Posterior cingulate gyrus (tissue), 11 donors: ENCODE measurements around the gene PDIA6.
"Not testable (repeated sequence)": the region's sequence is repeated elsewhere in the genome, so short reads cannot be mapped to it uniquely, and the experiment has no call there.

Experiments
- DNase-seq, 10 donors: peaks; one replicate each; pipeline versions ENCODE4 v3.0.0 to v3.0.0-alpha.2; 2020 to 2021; ENCODE audit warnings: mixed read lengths in 3 of 10
- intact Hi-C: fragments of 100-400 bp; cut with DNase I; formaldehyde crosslinking; loops from one replicate; pipeline ENCODE4 v1.15.1; 2023

The PDIA6 gene

GRCh38 chr2:10786240-10786982 is 26.2 kb downstream of the PDIA6 start:
- no peak for DNase-seq
- intact Hi-C loops = no loop called here

DNA sequence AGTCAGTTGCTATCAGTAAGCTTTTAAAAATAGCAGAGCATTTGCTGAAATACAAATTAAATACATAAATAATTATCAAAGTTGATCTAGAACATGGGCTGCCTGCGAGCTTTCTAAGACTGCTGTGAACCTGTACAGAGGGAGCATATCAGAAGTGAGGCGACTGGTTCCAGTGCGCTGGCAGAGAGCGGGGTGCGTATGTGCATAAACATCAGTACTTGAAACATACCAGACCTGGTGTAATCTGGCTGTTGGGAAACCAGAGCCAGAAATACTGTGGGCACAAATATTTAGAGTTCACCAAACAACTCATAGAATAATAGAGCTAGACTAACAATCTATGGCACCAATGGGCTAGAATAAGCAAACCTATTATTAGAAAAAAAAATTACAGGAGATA is 27.3 kb downstream of the PDIA6 start:
- no peak for DNase-seq
- intact Hi-C loops = no loop called here

GRCh38 chr2:10784719-10785118 is 27.9 kb downstream of the PDIA6 start:
- intact Hi-C loops = no loop called here

GRCh38 chr2:10783421-10783820 is 29.2 kb downstream of the PDIA6 start:
- DNase-seq = no peak
- intact Hi-C loops = no loop called here

More at GRCh38 chr2:10784719-10785118, 27.9 kb downstream of the PDIA6 start:
- peak in 1 of 10 donors; percentile 51 for DNase-seq

DNA sequence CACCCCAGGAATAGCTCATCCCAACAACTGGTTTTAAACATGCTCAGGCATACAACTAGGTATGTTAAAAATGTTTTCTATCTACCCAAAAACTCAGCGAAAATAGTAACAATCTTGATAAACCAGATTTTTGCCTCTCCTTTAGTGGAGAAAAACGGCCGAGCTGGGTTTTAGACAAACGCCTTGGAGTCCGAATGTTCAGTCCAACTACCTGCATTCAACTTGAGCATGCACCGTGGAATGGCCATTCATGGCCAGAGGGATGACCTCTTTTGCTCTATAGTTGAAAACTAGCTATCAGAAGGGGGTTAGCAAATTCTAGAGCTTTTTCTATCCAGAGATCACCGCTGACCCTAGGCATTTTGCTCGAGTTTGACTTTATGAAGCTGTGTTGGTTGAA is 30.8 kb downstream of the PDIA6 start:
- intact Hi-C loops = no loop called here
- DNase-seq = no peak

DNA sequence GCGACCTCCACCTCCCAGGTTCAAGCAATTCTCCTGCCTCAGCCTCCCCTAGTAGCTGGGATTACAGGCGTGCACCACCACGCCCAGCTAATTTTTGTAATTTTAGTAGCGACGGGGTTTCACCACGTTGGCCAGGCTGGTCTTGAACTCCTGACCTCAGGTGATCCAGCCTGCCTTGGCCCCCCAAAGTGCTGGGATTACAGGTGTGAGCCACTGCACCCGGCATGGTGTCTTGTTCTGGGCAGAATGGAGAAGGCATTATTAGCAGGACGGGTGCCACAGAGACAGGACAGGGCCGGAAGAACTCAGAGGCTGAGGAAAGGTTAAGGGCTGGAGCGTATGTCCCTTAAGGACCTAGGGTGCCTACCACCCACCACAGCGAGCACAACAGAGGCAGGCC is 31.8 kb downstream of the PDIA6 start:
- intact Hi-C loops = not testable (repeated sequence)

GRCh38 chr2:10780491-10780820 is 32.1 kb downstream of the PDIA6 start:
- intact Hi-C loops = no loop called here
- DNase-seq = peak in 1 of 10 donors; percentile 72

More for the DNA sequence above, 31.8 kb downstream of the PDIA6 start:
- peak in 1 of 10 donors; percentile 51 for DNase-seq

DNA sequence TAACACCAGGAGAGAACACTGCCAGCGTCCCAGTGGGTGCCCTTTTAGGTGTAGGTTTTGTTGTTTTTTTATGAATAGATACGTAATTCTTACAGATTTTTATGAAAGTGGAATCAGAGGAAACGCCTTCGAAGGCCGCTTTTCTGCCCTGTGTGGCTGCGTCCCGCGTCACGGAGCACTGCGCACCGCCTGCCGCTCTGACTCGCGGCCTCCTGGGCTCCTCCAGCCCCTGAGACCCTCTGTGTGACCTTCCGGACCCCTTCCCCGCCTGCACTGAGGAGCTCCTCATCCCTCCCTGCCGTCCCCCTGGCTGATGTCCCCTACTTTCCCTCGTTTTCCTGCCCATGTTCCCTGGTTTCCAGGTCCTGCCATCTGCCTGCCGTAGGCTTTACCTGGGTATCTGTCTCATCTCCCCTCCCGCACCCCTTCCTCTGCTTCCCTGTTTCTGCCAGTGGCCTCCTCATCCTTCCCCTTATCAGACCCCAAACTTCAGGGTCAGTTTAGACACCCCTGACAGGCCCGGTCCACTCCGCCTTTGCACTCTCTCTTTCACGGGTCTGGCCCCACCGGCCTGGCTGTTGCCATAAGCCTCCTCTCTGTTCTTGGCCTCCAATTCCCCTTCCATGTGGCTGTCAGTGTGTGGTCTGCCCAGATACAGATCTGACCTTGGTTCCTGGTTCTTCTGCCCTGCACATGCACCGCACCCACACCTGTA is 32.7 kb downstream of the PDIA6 start:
- DNase-seq = peak in 3 of 10 donors; percentile 52 to 66 (median 64)
- intact Hi-C loops = no loop called here

GRCh38 chr2:10778724-10779115 is 33.9 kb downstream of the PDIA6 start:
- intact Hi-C loops = no loop called here
- peak in 2 of 10 donors; percentile 41 to 80 for DNase-seq

- intact Hi-C loops = no loop called here
- peak in 3 of 10 donors; percentile 62 to 73 (median 72) for DNase-seq
These were observed 34.5 kb downstream of the PDIA6 start for GRCh38 chr2:10777842-10778723.

GRCh38 chr2:10777111-10777841 is 35.3 kb downstream of the PDIA6 start:
- intact Hi-C loops = no loop called here
- peak in 3 of 10 donors; percentile 36 to 66 (median 60) for DNase-seq

GRCh38 chr2:10776231-10776977 is 36.2 kb downstream of the PDIA6 start:
- intact Hi-C loops = no loop called here
- DNase-seq = peak in 3 of 10 donors; percentile 63 to 79 (median 74)

- intact Hi-C loops = no loop called here
- peak in 2 of 10 donors; percentile 58 to 78 for DNase-seq
These were observed 36.8 kb downstream of the PDIA6 start for GRCh38 chr2:10775831-10776230.

DNA sequence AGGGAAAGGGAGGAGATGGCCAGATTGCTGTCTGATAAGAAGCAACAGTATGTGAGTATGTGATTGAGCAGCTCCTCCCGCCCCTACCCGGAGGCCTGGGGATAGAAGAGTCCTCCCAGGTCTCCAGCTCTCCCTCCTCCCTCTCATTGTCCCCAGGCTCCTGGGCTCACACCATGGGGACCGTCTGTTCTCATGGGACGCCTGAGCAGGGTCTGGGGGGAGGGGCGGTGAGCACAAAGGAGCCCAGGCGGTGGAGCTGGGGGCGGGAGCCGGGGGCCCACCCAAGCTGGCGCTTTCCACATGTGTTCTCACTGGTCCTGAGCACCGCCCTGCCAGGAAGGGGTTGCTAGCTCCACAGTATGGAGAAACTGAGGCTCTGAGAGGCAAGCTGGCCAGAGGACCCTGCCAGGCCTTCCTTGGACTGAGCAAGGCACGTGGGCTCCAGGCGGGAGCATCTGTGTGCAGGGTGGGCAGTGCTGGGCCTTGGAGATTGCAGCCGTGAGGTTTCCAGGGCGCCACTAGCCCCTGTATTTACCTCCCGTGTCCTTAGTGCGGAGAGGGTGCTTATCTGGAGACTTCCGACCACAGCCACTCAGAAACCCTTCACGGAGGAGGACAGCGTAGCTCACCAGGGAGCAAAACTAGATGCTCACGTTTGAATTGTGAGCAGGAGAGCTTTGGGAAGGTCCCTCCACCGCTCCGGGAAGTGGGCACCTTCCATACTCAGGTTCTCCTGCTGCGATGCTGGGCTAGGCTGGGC is 37.4 kb downstream of the PDIA6 start:
- DNase-seq = peak in 2 of 10 donors; percentile 38 to 81
- intact Hi-C loops = no loop called here

DNA sequence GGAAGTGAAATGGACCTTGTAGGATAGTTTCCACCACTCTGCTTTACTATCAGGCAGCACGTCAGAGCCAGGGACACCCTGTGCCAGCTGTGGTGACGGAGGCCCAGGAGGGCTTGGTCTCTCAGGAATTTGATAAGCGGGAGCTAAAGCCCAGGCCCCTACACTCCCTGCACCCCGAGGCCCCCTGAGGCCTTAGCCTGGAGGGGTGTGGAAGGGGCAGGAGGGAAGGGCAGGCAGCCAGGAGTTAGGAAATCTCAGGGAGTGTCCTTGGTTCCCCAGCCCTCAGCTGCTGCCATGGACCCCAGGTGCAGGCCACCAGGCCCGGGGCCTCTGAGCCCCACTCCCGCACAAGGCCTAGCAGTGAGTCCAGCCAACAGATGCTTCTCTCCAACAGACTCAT is 38.2 kb downstream of the PDIA6 start:
- peak in 2 of 10 donors; percentile 48 to 67 for DNase-seq

DNA sequence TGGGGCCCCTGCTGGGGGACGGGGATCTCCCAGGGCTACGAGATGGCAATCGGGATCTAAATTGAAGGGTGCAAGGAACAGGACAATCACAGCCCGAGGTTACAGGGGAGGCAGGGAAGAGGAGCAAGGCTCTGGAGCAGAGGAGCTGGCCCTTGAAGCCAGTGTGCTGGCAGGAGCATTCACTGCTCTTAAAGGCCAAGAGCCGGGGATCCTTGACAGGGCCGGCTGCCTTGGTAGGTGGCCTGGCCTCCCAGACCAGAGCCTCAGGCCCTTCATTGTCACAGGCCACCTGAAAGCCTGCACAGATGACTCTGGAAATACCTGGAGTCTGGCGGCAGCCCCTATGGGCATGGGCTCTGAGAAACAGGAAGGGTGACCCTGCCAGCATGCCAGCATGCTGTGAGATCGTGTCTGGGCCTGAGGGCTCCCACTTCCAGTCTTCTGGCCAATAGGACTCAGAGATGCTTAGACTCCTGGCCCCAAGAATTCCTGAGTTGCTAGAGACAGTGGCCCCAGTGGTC is 38.7 kb downstream of the PDIA6 start:
- intact Hi-C loops = no loop called here
- peak in 2 of 10 donors; percentile 46 to 77 for DNase-seq

More for the DNA sequence above, 38.2 kb downstream of the PDIA6 start:
- intact Hi-C loops = no loop called here

- peak in 3 of 10 donors; percentile 56 to 70 (median 61) for DNase-seq
- intact Hi-C loops = no loop called here
These were observed 39.7 kb downstream of the PDIA6 start for GRCh38 chr2:10772868-10773215.

DNA sequence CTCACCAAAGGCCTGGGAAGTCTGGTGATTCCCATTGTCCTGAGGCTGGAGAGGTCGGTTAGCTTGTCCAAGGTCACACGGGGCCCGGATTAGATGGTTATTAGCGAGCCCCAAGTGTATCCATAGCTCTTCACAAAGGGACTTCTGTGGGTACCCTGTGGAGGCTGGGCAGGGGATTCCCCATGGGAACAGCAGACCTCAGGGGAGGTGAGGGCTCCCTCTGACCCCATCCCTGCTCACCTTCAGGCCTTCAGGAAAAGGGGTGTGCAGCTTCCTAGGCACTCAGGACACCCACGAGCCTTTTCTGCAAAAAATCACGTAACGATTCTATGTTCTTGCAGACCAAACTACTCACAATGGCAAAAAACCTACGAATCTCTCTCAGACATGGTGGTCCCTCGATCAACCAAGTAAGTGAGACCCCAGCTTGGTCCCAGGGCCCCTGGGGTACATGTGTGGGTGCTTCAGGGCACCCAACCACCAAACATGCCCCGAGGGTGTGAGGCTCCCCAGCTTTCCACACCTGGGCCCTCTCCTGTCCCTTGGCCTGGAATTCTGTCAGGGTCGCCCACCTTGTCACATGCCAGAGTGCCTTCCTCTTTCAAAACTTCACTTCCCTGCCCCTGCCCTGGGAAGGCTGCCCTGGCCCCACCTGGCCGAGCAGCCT is 40.3 kb downstream of the PDIA6 start:
- intact Hi-C loops = no loop called here
- DNase-seq = peak in 2 of 10 donors; percentile 52 to 66
